GM18870 (cell line): ENCODE data around the gene CCNE1.
"Not testable (repeated sequence)": the region's sequence is repeated elsewhere in the genome, so short reads cannot be mapped to it uniquely, and the experiment has no call there.

ENCODE experiments used
- ATAC-seq: cut with Tn5 transposase; IDR thresholded peaks from one replicate; pipeline ENCODE4 v1.9.1; 2021; ENCODE audit warnings: moderate library complexity; ENCODE audit not compliant: unreplicated experiment

The CCNE1 gene

DNA sequence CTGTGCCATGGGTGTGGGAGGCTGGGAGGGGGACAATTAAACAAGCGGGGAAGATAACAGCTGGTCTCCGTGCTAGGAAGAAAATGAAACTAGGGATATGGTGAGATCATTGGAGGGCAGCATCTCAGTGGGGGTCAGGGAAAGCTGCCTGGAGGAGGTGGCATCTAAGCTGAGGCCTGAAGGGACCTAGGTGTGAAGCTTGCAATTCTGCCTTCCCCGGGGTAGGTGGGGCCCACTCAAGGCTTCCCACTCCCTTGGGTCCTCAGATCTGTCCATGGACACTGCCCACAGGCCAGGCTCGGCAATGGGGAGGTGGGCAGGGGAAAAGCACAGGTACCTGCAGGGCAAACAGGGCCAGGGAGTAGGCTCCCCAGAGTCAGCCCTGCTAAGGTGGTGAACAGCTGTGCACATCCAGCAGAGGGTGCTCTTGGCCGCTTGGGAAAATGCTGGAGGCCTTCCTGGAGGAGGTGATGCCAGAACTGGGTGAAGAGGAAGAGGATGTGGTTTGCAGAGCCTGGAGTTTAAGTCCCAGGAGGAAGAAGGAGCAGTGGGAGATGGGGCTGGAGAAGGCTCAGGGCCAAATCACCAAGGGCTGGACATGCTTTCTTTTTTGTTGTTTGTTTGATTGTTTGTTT lies 25.7 kb upstream of the CCNE1 start:
- ATAC-seq, result no peak

DNA sequence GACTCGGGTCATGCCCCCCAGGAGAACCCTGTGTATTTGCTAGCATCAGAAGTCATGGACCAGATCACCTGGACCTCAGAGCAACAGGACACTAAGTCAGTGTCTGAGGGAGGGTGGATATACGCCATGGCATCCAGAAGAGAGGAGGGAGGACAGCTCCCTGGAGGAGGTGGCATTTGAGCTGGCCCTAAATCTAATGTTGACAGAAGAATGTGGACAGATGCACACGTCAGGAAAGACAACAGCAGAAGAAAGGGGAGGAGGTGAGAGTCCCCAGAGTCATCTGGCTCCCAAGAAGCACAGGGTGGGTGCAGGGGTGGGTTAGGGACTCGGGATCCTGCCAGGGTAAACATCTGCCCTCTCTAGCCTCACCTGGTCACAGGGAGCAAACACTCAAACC lies 24.5 kb upstream of the CCNE1 start:
- no peak for ATAC-seq

DNA sequence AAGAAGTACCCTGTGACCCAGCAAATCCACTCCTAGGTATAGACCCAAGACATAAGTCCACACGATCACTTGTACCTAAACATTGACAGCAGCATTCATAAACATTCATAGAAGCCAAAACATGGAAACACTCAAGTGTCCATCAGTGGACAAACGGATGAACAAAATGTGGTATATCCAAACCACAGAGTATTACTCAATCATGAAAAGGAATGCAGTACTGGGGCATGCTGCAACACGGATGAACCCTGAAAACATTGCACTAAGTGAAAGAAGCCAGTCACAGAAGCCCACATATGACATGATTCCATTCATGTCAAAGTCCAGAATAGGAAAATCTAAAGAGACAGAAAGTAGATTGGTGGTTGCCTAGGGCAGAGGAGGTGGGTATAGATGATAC lies 22.8 kb upstream of the CCNE1 start:
- no peak for ATAC-seq

DNA sequence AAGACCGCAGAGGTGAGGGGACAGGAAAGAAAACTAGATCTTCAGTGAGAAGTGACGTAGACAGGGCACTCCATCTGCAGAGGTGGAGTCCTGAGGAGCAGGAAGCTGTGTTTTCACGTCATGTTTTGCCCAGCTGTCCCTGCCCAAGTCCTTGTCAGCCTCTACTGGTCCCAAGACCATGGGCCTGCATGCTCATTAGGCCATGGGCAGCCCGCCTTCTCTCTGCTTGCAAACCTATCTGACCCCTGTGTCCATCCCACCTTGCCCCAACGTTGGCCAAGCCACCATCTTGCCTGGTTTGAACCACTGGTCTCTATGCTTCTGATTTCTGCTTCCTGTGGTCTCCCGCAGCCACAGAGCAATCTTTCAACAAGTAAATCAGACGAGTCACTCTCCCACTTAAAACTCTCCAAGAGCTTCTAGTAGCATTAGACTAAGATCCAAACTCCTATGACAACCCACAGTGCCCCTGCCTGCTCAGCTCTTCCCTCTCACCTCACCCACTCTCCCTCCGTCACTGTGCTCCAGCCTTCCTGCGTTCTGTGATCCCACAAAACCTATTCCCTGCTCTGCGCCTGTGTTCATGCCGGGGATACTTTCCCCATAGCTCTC lies 18.6 kb upstream of the CCNE1 start:
- ATAC-seq, result no peak

DNA sequence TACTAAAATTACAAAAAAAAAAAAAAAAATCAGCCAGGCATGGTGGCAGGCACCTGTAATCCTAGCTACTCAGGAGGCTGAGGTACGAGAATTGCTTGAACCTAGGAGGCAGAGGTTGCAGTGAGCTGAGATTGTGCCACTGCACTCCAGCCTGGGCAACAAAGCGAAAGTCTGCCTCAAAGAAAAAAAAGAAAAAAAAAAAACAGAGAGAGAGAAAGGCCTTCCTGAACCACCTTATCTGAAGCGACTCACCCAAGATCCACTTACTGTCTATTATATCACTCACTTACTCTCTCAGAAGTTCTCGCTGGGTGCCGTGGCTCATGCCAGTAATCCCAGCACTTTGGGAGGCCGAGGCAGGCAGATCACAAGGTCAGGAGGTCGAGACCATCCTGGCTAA lies 17.3 kb upstream of the CCNE1 start:
- not testable (repeated sequence) for ATAC-seq

DNA sequence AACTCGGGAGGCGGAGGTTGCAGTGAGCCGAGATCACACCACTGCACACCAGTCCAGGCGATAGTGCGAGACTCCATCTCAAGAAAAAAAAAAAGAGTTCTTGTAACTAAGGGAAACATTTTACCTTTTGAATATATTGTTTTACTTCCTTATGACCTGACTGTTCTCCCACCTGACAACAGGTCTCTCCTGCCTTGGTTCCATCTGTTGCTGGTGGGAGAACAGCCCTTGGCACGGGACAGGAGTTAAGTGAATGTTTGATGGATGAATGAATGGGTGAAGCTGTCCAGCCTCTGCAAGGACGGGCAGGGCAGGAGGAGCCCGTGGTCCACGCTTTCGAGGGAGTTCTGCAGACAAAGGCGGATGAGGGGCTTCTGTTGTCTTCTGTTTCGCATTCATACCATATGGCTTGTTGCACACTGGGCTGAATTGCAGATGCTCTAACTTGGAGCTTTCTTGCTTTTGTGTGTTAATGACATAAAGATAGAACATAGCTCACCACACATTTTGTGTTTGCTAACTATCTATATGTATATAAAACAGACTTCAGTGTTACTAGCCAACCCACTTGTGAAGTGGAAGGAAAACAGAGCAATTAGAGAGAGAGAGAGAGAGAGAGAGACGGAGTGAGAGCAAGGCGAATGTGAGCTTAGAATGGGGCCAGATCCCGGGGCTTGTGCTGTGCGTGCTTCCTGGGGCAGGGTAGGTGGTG lies 16.2 kb upstream of the CCNE1 start:
- no peak for ATAC-seq

DNA sequence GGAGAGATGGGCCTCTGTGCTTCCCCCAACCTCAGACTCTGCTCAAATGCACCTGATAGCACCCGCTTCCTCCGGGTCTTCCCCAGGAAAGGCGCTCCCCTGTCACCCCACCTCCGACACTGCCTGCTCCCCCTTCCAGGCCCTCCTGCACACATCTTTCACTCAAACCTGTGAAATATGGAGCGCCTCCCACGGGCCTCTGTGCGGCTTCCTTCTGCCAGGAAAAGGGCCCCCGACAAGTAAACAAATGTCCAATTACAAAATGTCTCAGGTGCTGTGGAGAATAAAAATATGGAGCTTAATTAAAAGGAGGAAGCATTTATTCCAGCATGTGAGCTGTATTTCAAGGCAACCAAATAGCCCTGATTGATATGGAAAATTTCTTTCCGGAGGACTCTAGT lies 15.6 kb upstream of the CCNE1 start:
- no peak for ATAC-seq

DNA sequence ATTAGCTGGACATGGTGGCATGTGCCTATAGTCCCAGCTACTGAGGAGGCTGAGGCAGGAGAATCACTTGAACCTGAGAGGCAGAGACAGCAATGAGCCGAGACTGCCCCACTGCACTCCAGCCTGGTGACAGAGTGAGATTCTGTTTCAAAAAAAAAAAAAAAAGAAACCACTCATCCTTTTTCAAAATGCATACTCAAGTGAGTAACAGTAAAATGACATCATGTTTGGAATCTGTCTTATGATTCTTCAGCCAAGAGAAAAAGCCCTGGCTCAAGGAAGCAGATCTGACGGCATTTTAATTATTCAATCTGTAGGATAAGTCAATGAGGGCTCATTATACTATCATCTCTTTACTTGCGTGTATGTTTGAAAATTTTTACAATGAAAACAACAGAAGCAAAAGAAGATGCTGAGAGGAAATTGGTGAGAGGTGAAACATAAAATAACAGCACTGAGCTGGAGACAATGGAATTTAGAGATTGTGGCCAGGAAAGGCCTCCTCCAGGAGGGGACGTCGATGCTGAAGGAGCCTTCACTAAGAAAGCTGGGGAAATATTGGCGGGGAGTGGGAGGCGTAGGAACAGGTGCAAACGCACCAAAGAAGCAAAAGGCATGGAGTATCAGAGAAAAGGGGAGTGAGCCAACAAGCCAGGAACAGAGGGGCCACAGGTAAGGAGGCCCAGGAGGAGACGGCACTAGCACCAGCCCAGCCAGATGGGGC lies 12.9 kb upstream of the CCNE1 start:
- ATAC-seq, result no peak

DNA sequence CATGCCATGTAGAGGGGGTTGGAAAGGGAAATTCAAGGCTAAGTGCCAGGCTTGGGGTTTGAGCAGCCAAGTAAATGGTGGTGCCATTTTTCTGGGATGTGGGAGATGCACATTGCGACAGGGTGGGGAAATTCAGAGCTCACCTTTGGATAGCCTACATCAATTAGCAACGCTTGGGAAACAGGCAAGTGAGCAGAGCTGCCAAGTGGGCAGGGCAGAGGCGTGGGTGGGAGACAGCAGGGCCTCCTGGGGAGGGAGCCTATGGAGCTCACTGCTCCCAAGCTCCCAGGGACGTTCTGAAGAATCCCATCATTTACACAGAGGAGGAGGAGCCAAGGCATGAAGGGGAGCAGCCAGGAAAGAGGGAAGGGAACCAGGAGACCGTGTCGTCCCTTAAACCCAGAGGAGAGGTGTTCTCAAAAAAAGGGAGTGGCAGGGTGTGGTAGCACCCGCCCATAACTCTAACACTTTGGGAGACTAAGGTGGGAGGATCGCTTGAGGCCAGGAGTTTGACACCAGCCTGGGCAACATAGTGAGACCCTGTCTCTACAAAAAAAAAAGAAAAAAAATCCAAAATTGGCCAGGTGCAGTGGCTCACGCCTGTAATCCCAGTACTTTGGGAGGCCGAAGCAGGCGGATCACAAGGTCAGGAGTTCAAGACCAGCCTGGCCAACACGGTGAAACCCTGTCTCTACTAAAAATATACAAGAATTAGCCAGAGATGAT lies 11.5 kb upstream of the CCNE1 start:
- no peak for ATAC-seq

DNA sequence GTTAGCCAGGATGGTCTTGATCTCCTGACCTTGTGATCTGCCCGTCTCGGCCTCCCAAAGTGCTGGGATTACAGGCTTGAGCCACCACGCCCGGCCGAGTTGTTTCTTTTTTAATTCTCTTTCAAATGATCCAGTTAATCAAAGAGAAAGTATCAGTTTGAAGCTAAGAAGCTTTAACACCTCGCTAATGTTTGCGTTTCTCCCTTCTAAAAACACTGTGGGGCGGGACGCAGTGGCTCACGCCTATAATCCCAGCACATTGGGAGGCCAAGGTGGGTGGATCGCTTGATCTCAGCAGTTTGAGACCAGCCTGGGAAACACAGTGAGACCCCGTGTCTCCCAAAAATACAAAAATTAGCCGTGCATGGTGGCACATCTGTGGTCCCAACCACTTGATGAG lies 7.8 kb upstream of the CCNE1 start:
- ATAC-seq, result not testable (repeated sequence)

DNA sequence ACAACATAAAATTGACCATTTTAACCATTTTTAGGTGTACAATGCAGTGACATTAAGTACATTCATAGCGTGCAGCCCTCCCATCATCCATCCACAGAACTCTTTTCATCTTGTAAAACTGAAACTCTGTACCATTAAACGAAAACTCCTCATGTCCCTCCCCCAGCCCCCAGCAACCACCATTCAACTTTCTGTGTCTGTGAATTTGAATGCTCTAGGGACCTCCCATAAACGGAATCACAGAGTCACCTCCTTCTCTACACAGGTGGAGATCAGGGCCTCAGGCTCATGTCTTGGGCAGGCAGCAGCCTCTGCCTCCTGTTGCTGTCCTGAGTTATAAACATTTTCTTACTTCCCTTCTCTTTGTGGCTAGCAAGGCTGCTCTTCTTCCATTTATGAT lies 7.3 kb upstream of the CCNE1 start:
- peak; percentile 76 for ATAC-seq

DNA sequence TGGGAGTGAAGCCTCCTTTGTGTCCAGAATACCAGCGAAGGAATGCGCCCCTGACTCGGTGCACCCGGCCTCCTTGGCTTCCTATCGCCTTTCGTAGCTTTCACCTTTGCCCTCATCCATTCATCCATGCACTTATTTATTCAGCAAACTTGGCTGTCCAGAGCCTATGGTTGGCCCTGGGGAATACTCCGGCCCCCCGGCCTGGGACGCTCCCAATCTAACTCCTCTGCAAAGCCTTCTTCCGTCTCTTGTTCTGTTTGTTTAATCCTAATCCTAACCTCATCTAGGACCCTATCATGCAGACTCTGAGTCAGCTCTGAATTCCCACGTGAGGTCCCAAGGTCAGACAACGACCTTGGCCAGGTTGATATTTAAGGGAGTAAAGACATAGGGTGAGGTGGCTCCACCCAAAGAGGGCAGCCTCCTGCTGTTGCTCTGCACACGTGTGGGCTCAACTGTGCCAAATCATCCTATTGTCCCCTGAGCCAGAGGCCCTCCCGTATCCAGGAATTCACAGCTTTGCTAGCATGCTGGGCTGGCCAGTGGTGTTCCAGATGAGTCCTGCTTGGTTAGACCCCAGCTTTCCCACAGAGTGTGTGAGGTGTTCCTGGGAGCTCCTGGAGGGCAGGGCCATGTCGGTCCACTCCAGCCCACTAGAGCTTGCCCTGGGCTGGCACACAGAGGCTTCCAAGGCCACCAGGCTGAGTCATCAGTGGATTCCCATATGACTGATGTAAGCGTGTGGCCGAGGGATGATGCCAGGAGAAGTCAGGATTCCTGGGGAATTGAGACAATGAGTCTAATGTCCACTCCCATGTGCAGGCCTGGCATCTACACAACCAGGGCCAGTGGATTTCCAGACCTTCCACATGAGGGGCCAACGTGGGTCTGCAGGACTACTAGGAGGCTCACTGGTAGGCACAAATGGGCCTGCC lies 6.5 kb upstream of the CCNE1 start:
- no peak for ATAC-seq

DNA sequence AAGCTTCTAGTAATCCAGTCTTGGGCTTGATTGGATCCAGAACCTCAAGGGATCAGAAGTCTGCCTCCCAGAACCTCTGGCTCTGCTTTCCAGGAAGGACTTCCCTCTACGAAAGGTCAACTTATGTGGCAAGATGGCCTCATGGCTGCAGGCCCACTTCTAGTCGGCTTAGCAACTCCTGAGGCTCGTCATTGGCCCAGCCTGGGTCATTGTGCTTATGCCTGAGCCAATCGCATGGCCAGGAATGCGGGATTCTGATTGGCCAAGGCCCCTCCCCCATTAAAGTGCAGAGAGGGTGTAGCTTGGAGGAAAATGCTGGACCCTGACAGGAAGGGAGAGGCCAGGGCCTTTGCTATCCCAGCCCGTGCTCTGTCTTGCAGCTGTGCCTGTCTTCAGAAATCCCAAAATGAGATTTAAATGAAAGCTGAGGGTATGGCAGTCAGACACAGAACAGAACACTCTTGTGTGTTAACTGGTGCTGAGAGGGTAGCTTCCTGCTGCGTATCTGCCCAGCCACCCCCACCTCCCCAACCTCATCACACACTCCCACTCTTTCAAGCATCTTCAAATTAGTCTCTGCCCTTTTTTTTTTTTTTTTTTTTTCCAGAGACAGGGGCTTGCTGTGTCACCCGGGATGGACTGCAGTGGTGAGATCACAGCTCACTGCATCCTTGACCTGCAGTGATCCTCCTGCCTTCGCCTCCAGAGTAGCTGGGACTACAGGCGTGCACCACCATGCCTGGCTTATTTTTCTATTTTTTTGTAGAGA lies 5.5 kb upstream of the CCNE1 start:
- ATAC-seq, result no peak

DNA sequence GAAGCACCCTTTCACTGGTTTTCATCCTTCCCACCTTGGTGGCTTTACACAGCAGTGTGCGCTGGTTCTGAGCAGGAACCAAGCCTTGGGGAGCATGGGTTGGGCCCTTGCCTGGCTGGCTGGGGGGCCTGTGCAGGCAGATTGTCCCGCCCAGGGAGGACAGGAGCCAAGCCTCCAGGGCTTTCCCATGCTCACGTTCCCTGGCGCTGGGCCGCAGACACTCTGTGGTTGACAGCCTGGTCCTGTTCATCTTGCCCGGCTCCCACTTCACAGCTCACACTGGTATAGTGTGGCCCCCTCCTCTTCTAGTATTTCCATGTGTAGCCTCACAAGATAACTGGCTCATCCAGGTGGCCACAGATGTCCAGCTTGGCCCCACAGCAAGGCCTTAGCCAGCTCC lies 4.6 kb upstream of the CCNE1 start:
- no peak for ATAC-seq

DNA sequence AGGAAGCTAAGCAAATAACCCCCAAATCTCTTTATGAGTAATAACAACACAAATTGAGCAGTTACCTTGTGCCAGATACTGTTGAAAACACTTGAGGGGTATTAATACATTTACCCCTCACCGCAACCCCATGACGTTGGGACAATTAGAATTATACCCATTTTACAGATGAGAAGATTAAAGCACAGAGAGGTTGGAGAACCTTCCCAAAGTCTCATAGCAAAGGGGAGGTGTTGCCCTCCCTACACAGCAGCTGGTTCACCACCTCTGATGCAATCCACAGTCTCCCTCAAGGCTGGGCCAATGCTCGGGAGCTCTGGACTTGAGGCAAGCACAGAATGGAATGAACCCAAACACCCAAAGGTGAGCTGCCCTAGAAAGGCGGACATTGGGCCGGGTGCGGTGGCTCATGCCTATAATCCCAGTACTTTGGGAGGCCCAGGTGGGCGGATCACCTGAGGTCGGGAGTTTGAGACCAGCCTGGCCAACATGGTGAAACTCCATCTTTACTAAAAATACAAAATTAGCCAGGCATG lies 3.9 kb upstream of the CCNE1 start:
- ATAC-seq, result no peak

DNA sequence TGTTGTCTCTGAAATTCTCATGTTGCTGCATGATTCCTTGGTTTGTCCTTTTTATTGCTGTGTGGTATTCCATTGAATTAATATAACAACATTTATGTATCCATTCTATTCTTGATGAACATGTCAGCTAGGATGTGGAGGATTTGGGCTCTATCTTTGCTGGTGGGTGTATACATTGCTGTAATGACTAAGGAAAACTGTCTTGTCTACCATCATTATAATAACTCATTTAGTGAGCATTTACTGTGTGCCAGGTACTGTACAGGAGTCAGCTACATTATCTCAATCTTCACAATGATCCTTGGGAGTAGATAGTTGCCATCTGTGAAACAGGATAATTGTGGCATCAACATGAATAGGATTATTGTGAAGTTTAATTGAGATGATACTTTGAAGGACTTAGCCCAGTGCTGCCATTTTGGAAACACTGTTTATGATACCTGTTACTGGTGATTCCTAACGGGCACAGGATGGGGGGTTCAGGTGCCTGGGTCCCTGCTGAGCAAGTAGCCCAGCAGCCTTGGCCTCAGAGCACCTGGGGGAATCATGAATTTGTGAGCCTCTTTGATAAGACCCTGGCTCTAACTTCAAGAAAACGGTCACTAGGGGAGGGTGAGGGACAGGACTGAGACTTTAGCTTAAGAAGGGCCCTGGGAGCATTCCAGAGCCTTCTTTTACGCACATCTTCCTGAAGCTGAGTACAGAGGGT lies 1.8 kb upstream of the CCNE1 start:
- no peak for ATAC-seq

DNA sequence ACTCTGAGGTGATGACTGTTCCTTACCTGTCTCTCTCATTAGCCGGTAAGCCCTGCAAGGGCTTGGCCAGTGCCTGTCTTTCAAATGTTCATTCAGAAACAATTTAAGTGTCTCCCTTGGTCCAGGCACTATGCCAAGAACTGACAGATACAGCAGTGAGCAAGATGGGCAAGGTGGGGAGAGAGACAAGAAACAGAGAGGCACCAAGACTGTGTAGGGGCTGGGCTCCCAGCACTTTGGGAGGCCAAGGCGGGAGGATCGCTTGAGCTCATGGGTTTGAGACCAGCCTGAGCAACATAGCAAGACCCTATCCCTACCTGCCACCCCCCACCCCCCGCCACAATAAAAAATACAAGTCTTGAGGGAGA lies 1.3 kb upstream of the CCNE1 start:
- ATAC-seq, result no peak

DNA sequence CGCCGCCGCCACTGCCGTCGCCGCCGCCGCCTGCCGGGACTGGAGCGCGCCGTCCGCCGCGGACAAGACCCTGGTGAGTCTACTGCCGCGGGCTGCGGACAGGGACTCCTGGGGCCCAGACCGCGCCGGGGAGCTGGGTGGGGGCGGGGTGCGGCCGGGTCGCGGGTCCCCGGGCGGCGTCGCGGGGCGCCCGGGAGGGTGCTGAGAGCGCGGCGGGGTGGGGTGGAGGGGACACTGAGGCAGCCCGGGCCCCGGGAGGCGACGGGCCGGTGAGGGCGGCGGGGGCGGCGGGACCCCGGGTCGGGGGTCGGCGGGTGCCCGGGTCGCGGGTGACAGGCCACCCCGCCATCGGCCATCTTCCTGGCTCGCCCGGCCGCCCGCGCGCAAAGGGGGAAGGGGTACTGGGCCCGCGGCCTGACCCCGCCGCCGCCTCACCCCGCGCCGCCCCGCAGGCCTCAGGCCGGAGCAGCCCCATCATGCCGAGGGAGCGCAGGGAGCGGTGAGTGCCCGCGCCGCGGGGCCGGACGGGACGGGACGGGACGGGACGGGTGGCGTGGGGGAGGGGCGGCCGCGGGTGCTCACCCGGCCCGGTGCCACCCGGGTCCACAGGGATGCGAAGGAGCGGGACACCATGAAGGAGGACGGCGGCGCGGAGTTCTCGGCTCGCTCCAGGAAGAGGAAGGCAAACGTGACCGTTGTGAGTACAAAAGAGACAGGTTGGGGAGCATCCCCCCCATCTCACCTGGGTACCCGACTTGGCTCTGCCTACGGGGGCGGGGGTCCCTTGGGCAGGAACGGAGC lies 489 bp downstream of the CCNE1 start:
- ATAC-seq, result no peak
